GM12891 (cell line): Measurements from ENCODE around the gene SHROOM3.

Experiments
- POLR2A ChIP-seq: IDR thresholded peaks from 2 replicates; pipeline ENCODE4 v1.6.1; 2011; ENCODE audit warnings: low read depth, low read length, control low read depth
- POLR2AphosphoS5 ChIP-seq: IDR thresholded peaks from 2 replicates; pipeline ENCODE4 v1.6.1; 2011; ENCODE audit warnings: low read depth, low read length, control low read depth
- POU2F2 ChIP-seq: IDR thresholded peaks from 2 replicates; pipeline ENCODE4 v1.6.1; 2011; ENCODE audit warnings: low read depth, mild to moderate bottlenecking, control low read depth, low read length, moderate library complexity
- TAF1 ChIP-seq: IDR thresholded peaks from 2 replicates; pipeline ENCODE4 v1.6.1; 2011; ENCODE audit warnings: low read depth, low read length, control low read depth

DNA sequence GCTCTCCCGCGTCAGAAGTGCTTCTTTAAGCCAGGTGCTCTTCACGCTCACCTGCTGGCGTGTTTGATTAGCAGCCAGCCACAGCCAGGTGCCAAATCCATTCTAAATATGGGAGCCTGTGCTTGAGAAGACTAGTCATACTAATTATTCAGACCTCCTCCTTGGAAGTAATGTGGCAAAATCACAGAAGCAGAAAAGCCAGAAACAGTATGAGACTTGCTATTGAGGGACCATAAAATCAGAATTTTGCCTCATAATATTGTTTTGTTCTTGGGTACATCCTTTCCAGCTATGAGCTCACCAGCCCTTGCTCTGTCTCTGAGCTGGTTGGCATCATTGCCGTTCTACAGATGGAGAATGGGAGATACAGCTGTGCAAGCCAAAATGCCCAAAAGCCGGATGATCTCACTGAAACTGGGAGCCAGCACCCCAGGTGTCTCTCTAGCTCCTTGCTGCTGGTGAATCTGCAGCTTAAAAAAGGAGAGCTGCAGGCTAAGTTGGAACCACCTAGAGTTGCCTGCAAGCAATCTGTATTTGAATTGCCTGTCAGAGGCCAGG is 205.4 kb downstream of the SHROOM3 start:
- TF ChIP-seq POLR2AphosphoS5 (no peak), POLR2A (no peak), TAF1 (no peak), POU2F2 (no peak)
